Measurements from ENCODE around the gene ZCRB1.

ZCRB1 gene

GRCh38 chr12:42299392-42300308 is 26.2 kb downstream of the ZCRB1 start:
- Histone ChIP-seq H3K27ac (ENCODE audit: low read depth, low read length) (no peak overlapping the region), H3K36me3 (ENCODE audit: control insufficient read depth in 1 of 2, insufficient read depth in 2 of 2, low read length in 2 of 2) (no peaks in the 10 kb centered on the region), H3K27me3 (ENCODE audit: control insufficient read depth in 1 of 2, insufficient read depth in 2 of 2, low read length in 2 of 2) (no peaks in the 10 kb centered on the region), H3K4me3 (ENCODE audit: low read depth in 1 of 2, low read length in 2 of 2) (no peak overlapping the region), H3K9me3 (ENCODE audit: control insufficient read depth in 1 of 2, low read length in 2 of 2) (no peaks in the 10 kb centered on the region), H3K4me1 (ENCODE audit: control insufficient read depth in 1 of 2, insufficient read depth in 2 of 2, low read length in 2 of 2) (no peaks in the 10 kb centered on the region), H3K9ac (ENCODE audit: low read depth in 1 of 2, low read length in 2 of 2) (no peak overlapping the region)

GRCh38 chr12:42298887-42299286 is 27.0 kb downstream of the ZCRB1 start:
- no peak overlapping the region for H3K9ac ChIP-seq (ENCODE audit: low read depth in 1 of 2, low read length in 2 of 2)
- no peak overlapping the region for H3K27ac ChIP-seq (ENCODE audit: low read depth, low read length)
- no peaks in the 10 kb centered on the region for H3K4me1 ChIP-seq (ENCODE audit: control insufficient read depth in 1 of 2, insufficient read depth in 2 of 2, low read length in 2 of 2)
- H3K9me3 ChIP-seq (ENCODE audit: control insufficient read depth in 1 of 2, low read length in 2 of 2): no peaks in the 10 kb centered on the region
- H3K36me3 ChIP-seq (ENCODE audit: control insufficient read depth in 1 of 2, insufficient read depth in 2 of 2, low read length in 2 of 2): no peaks in the 10 kb centered on the region
- H3K4me3 ChIP-seq (ENCODE audit: low read depth in 1 of 2, low read length in 2 of 2): no peak overlapping the region
- H3K27me3 ChIP-seq (ENCODE audit: control insufficient read depth in 1 of 2, insufficient read depth in 2 of 2, low read length in 2 of 2): no peaks in the 10 kb centered on the region

DNA sequence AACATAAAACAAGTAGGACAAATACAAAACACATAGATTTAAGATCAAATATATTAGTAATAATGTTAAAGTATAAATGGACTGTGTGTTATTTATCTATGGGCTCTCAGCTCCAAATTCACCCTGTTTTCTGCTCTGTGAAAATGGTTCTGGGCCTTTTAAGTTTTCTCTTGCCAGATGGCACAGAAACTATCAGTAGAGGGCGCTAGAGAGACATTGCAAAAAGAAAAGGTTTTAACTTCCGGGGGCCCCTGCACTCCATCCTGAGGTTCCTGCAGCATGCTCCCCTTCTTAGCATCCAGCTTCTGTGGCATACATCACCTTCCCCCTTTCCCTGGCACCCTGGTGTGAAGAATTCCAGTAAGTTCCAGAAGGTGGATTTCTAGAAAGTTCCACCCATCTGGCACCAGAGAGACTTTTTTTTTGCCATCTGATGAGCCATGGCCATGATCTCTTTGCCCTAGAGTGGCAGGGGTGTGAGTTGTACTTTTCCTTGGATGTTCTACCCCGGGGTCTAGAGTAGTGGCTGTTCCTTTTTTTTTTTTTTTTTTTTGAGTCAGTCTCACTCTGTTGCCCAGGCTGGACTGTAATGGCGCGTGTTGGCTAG is 29.3 kb downstream of the ZCRB1 start:
- no peaks in the 10 kb centered on the region for H3K9me3 ChIP-seq (ENCODE audit: control insufficient read depth in 1 of 2, low read length in 2 of 2)
- H3K4me3 ChIP-seq (ENCODE audit: low read depth in 1 of 2, low read length in 2 of 2): no peak overlapping the region
- no peak overlapping the region for H3K27ac ChIP-seq (ENCODE audit: low read depth, low read length)
- H3K9ac ChIP-seq (ENCODE audit: low read depth in 1 of 2, low read length in 2 of 2): no peak overlapping the region
- H3K27me3 ChIP-seq (ENCODE audit: control insufficient read depth in 1 of 2, insufficient read depth in 2 of 2, low read length in 2 of 2): no peaks in the 10 kb centered on the region
- H3K36me3 ChIP-seq (ENCODE audit: control insufficient read depth in 1 of 2, insufficient read depth in 2 of 2, low read length in 2 of 2): no peaks in the 10 kb centered on the region
- no peaks in the 10 kb centered on the region for H3K4me1 ChIP-seq (ENCODE audit: control insufficient read depth in 1 of 2, insufficient read depth in 2 of 2, low read length in 2 of 2)

DNA sequence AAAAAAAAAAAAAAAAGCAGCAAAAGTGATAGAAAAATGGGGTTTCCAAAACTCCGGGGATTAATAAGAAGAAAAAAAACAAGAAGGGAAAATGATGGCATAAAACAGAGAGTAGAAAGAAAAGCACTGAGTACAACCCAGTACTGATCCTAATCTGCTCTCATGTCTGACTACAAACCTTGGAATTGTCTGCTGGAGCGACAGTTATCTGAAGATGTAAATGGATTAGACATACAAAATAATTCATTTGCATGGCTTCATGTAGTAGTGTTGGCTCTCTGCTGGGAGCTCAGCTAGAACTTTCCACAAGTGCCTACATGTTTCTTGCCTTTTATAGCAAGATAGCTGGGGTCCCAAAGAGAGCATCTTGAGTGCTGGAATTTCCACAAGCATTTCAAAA is 34.2 kb downstream of the ZCRB1 start:
- H3K4me1 ChIP-seq (ENCODE audit: control insufficient read depth in 1 of 2, insufficient read depth in 2 of 2, low read length in 2 of 2): no peaks in the 10 kb centered on the region
- no peaks in the 10 kb centered on the region for H3K36me3 ChIP-seq (ENCODE audit: control insufficient read depth in 1 of 2, insufficient read depth in 2 of 2, low read length in 2 of 2)
- H3K9ac ChIP-seq (ENCODE audit: low read depth in 1 of 2, low read length in 2 of 2): no peak overlapping the region
- no peak overlapping the region for H3K27ac ChIP-seq (ENCODE audit: low read depth, low read length)
- H3K27me3 ChIP-seq (ENCODE audit: control insufficient read depth in 1 of 2, insufficient read depth in 2 of 2, low read length in 2 of 2): no peaks in the 10 kb centered on the region
- H3K9me3 ChIP-seq (ENCODE audit: control insufficient read depth in 1 of 2, low read length in 2 of 2): no peaks in the 10 kb centered on the region
- H3K4me3 ChIP-seq (ENCODE audit: low read depth in 1 of 2, low read length in 2 of 2): no peak overlapping the region

- Histone ChIP-seq H3K36me3 (ENCODE audit: control insufficient read depth in 1 of 2, insufficient read depth in 2 of 2, low read length in 2 of 2) (no peaks in the 10 kb centered on the region), H3K27ac (ENCODE audit: low read depth, low read length) (no peak overlapping the region), H3K4me1 (ENCODE audit: control insufficient read depth in 1 of 2, insufficient read depth in 2 of 2, low read length in 2 of 2) (no peaks in the 10 kb centered on the region), H3K9me3 (ENCODE audit: control insufficient read depth in 1 of 2, low read length in 2 of 2) (no peaks in the 10 kb centered on the region), H3K4me3 (ENCODE audit: low read depth in 1 of 2, low read length in 2 of 2) (no peak overlapping the region), H3K9ac (ENCODE audit: low read depth in 1 of 2, low read length in 2 of 2) (no peak overlapping the region), H3K27me3 (ENCODE audit: control insufficient read depth in 1 of 2, insufficient read depth in 2 of 2, low read length in 2 of 2) (no peaks in the 10 kb centered on the region)
Observed at GRCh38 chr12:42288544-42288943, 37.4 kb downstream of the ZCRB1 start.

GRCh38 chr12:42286741-42287140 is 39.2 kb downstream of the ZCRB1 start:
- Histone ChIP-seq H3K27me3 (ENCODE audit: control insufficient read depth in 1 of 2, insufficient read depth in 2 of 2, low read length in 2 of 2) (no peaks in the 10 kb centered on the region), H3K27ac (ENCODE audit: low read depth, low read length) (no peak overlapping the region), H3K4me3 (ENCODE audit: low read depth in 1 of 2, low read length in 2 of 2) (no peak overlapping the region), H3K9me3 (ENCODE audit: control insufficient read depth in 1 of 2, low read length in 2 of 2) (no peaks in the 10 kb centered on the region), H3K4me1 (ENCODE audit: control insufficient read depth in 1 of 2, insufficient read depth in 2 of 2, low read length in 2 of 2) (peaks cover 5 to 6% of the 10 kb centered on the region in 2 donors), H3K36me3 (ENCODE audit: control insufficient read depth in 1 of 2, insufficient read depth in 2 of 2, low read length in 2 of 2) (no peaks in the 10 kb centered on the region), H3K9ac (ENCODE audit: low read depth in 1 of 2, low read length in 2 of 2) (no peak overlapping the region)

DNA sequence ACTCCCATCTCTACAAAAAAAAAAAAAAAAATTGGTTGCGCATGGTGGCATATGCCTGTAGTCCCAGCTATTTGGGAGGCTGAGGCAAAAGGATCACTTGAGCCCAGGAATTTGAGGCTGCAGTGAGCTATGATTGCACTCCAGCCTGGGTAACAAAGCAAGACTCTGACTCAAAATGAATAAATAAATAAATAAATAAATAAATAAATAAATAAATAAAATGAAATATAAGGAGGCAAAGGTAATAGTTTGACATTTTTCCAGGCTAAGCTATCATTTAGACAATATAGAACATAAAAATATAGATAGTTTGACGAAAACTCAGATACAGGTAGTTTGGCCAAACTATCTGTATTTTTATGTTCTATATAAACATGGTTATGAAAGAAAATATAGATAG is 40.5 kb downstream of the ZCRB1 start:
- Histone ChIP-seq H3K9me3 (ENCODE audit: control insufficient read depth in 1 of 2, low read length in 2 of 2) (no peaks in the 10 kb centered on the region), H3K27me3 (ENCODE audit: control insufficient read depth in 1 of 2, insufficient read depth in 2 of 2, low read length in 2 of 2) (no peaks in the 10 kb centered on the region), H3K9ac (ENCODE audit: low read depth in 1 of 2, low read length in 2 of 2) (no peak overlapping the region), H3K27ac (ENCODE audit: low read depth, low read length) (no peak overlapping the region), H3K4me1 (ENCODE audit: control insufficient read depth in 1 of 2, insufficient read depth in 2 of 2, low read length in 2 of 2) (peaks cover 5 to 7% of the 10 kb centered on the region in 2 donors), H3K36me3 (ENCODE audit: control insufficient read depth in 1 of 2, insufficient read depth in 2 of 2, low read length in 2 of 2) (no peaks in the 10 kb centered on the region), H3K4me3 (ENCODE audit: low read depth in 1 of 2, low read length in 2 of 2) (no peak overlapping the region)

DNA sequence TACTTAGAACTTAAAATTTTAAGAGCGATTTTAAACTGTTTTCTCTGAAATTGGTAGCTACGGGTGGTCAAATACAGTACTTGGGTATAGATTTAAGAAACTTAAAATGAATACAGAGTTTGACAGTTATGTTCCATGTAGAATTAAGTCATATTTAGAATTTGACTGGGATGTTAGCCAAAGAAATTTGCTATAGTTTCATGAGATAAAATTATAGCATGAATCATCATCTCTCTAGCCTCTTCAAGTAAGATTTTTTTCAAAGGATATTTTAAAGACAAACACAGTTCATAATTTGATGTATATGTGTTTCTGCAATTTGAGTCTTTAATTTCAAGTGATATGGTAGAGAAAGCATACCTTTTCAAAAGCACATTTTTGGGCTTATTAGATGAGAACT is 41.0 kb downstream of the ZCRB1 start:
- H3K36me3 ChIP-seq (ENCODE audit: control insufficient read depth in 1 of 2, insufficient read depth in 2 of 2, low read length in 2 of 2): no peaks in the 10 kb centered on the region
- no peak overlapping the region for H3K27ac ChIP-seq (ENCODE audit: low read depth, low read length)
- no peaks in the 10 kb centered on the region for H3K27me3 ChIP-seq (ENCODE audit: control insufficient read depth in 1 of 2, insufficient read depth in 2 of 2, low read length in 2 of 2)
- H3K4me1 ChIP-seq (ENCODE audit: control insufficient read depth in 1 of 2, insufficient read depth in 2 of 2, low read length in 2 of 2): peaks cover 5 to 7% of the 10 kb centered on the region in 2 donors
- H3K4me3 ChIP-seq (ENCODE audit: low read depth in 1 of 2, low read length in 2 of 2): no peak overlapping the region
- no peaks in the 10 kb centered on the region for H3K9me3 ChIP-seq (ENCODE audit: control insufficient read depth in 1 of 2, low read length in 2 of 2)
- H3K9ac ChIP-seq (ENCODE audit: low read depth in 1 of 2, low read length in 2 of 2): no peak overlapping the region

GRCh38 chr12:42284157-42284556 is 41.7 kb downstream of the ZCRB1 start:
- no peaks in the 10 kb centered on the region for H3K27me3 ChIP-seq (ENCODE audit: control insufficient read depth in 1 of 2, insufficient read depth in 2 of 2, low read length in 2 of 2)
- H3K4me3 ChIP-seq (ENCODE audit: low read depth in 1 of 2, low read length in 2 of 2): no peak overlapping the region
- H3K27ac ChIP-seq (ENCODE audit: low read depth, low read length): no peak overlapping the region
- H3K9me3 ChIP-seq (ENCODE audit: control insufficient read depth in 1 of 2, low read length in 2 of 2): no peaks in the 10 kb centered on the region
- H3K4me1 ChIP-seq (ENCODE audit: control insufficient read depth in 1 of 2, insufficient read depth in 2 of 2, low read length in 2 of 2): peaks cover 5 to 7% of the 10 kb centered on the region in 2 donors
- no peaks in the 10 kb centered on the region for H3K36me3 ChIP-seq (ENCODE audit: control insufficient read depth in 1 of 2, insufficient read depth in 2 of 2, low read length in 2 of 2)
- no peak overlapping the region for H3K9ac ChIP-seq (ENCODE audit: low read depth in 1 of 2, low read length in 2 of 2)

DNA sequence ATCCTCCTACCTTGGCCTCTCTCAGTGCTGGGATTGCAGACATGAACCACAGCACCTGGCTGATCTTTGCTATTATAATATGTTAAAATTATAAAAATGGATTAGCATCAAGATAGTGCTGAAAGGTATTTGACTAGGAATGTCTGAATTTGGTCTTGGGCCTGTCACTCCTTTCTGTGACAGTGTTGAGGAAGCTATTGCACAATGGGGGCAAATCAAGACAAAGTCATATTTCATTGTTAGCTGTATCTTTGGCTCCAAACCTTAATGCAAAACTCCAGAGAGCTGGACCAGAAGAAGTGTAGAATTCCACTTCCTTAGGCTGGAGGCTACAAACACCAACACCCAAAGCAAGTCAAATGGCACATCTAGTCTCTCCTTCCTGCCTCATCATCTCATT is 42.2 kb downstream of the ZCRB1 start:
- Histone ChIP-seq H3K36me3 (ENCODE audit: control insufficient read depth in 1 of 2, insufficient read depth in 2 of 2, low read length in 2 of 2) (no peaks in the 10 kb centered on the region), H3K9me3 (ENCODE audit: control insufficient read depth in 1 of 2, low read length in 2 of 2) (no peaks in the 10 kb centered on the region), H3K27me3 (ENCODE audit: control insufficient read depth in 1 of 2, insufficient read depth in 2 of 2, low read length in 2 of 2) (no peaks in the 10 kb centered on the region), H3K27ac (ENCODE audit: low read depth, low read length) (no peak overlapping the region), H3K4me1 (ENCODE audit: control insufficient read depth in 1 of 2, insufficient read depth in 2 of 2, low read length in 2 of 2) (peaks cover 5 to 7% of the 10 kb centered on the region in 2 donors), H3K9ac (ENCODE audit: low read depth in 1 of 2, low read length in 2 of 2) (no peak overlapping the region), H3K4me3 (ENCODE audit: low read depth in 1 of 2, low read length in 2 of 2) (no peak overlapping the region)

Data from duodenal mucosa (tissue), 2 donors.